ENCODE measurements around the gene PCDH9.

DNA sequence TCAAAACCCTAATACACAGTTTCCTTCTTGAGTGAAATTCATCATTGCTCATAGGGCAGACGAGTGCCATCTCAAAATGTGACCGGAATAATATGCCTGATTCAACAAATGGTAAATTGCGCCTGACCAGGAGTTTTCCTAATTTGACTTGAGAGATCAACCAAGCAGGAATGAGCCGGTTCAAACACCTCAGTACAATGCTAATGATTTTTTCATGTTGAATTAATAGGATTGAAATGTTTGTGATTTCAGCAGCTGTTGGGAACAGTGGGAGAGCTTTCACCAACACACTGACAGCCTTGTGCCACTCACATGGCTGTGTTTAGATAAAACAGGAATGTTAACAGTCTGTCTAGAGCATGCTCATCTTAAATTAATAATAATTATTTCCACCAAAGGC is 484.8 kb downstream of the PCDH9 start:
- TF ChIP-seq POLR2AphosphoS5 (IDR thresholded peaks at IDR 0.05; ENCODE audit: borderline replicate concordance, low read depth, low read length) (no peak), EZH2 (IDR thresholded peaks at IDR 0.05) (no peak), FOXP2 (optimal IDR thresholded peaks at IDR 0.05; ENCODE audit: control extremely low read depth, extremely low read length, insufficient read depth) (no peak)
